Measurements from ENCODE around the gene NEXMIF. TPM values are rescaled to one million over a fixed set of nuclear protein-coding genes. Genes with fewer than 3 reads are reported as not detected.
"Not testable (repeated sequence)": the region's sequence is repeated elsewhere in the genome, so short reads cannot be mapped to it uniquely, and the experiment has no call there.

NEXMIF gene
- total and polyA plus RNA-seq, 2 donors = 0.72 to 3.8 TPM

DNA sequence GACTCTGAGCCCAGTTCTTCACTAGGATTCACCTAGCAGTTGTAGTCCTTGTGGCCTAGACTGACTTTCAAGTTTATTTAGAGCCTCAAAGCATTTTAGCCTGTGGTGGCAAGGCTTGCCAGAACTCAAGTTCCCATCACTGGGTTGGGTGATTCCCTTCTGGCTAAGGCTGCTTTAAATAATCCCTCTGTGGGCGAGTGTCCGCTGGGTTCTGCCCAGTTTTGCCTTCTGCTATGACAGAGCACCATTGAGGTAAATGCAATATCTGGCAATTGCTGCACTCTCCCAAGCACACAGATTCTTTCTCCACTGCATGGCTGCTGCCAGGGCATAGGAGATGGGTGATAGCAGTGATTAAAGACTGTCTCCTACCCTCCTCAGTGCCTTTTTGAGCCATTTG, 220.0 kb downstream of the NEXMIF start:
- Histone ChIP-seq H3K4me3 (ENCODE audit: low read depth, low read length) (no peak overlapping the region), H3K27ac (ENCODE audit: low read depth) (no peak overlapping the region), H3K4me1 (ENCODE audit: insufficient read depth) (no peaks in the 10 kb centered on the region), H3K36me3 (ENCODE audit: insufficient read depth) (no peaks in the 10 kb centered on the region)
- 86% methylated on average over 2 of the region's 2 CpGs for WGBS
- DNase-seq (ENCODE audit: extremely low spot score) = no peak

- not testable (repeated sequence) for H3K4me1 ChIP-seq (ENCODE audit: insufficient read depth); H3K36me3 ChIP-seq (ENCODE audit: insufficient read depth); H3K4me3 ChIP-seq (ENCODE audit: low read depth, low read length); DNase-seq (ENCODE audit: extremely low spot score); H3K27ac ChIP-seq (ENCODE audit: low read depth)
- 87% methylated on average over 2 of the region's 2 CpGs for WGBS
These were observed 223.9 kb downstream of the NEXMIF start for GRCh38 chrX:74701343-74701742.

- WGBS = 55% methylated on average over 2 of the region's 2 CpGs
- Histone ChIP-seq H3K27ac (ENCODE audit: low read depth) (no peak overlapping the region), H3K36me3 (ENCODE audit: insufficient read depth) (no peaks in the 10 kb centered on the region), H3K4me3 (ENCODE audit: low read depth, low read length) (no peak overlapping the region), H3K4me1 (ENCODE audit: insufficient read depth) (no peaks in the 10 kb centered on the region)
- DNase-seq (ENCODE audit: extremely low spot score) = no peak
These were observed 240.8 kb downstream of the NEXMIF start for GRCh38 chrX:74684466-74684865.

Small RNAs within 50 kb of the gene (small RNA-seq; reads per million reads assigned to genes)
- not detected for gene AL139395.1

Other genes starting within 250 kb of the NEXMIF start
- gene ABCB7, start 230.8 kb upstream of the NEXMIF start, total RNA-seq = 26.4 TPM
- gene ABCB7, start 230.8 kb upstream of the NEXMIF start, polyA plus RNA-seq = 17.0 TPM